Lower leg skin (tissue), 3 donors: ENCODE measurements around the gene POLR2B.

Experiments
- POLR2A ChIP-seq, 2 donors: fragments of 450-650 bp; IDR thresholded peaks; one replicate each; pipeline ENCODE4 v1.6.1; 2016 to 2017; ENCODE audit warnings: antibody characterized with exemption in 2 of 2, mild to moderate bottlenecking in 1 of 2, moderate library complexity in 1 of 2
- TF ChIP-seq, protein P1 (sequence below), 3 donors: fragments of 450-650 bp; IDR thresholded peaks; one replicate each; pipeline ENCODE4 v1.5.1; 2016; ENCODE audit warnings: antibody characterized with exemption in 3 of 3, mild to moderate bottlenecking in 3 of 3, moderate library complexity in 2 of 3

DNA sequence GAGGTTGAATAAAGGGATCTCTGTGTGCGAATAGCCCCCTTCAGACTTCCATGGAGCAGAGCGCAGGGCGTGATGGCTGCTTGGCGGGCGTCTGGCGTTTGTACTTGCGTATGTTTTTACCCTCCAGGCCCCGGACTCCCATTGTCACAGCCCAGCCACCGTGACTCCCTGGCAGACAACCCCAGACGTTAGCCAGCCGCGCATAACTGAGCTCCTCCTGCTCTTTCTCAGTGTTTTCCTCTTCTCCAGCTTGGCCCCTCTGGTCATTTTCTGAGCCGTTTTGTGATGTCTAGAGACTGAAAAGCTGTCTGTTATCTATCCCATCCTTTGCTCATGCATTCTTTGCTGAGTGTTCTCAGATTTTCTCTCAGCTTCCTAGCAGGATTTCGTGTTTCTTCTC, 77.2 kb downstream of the POLR2B start:
- TF ChIP-seq, protein P1, sequence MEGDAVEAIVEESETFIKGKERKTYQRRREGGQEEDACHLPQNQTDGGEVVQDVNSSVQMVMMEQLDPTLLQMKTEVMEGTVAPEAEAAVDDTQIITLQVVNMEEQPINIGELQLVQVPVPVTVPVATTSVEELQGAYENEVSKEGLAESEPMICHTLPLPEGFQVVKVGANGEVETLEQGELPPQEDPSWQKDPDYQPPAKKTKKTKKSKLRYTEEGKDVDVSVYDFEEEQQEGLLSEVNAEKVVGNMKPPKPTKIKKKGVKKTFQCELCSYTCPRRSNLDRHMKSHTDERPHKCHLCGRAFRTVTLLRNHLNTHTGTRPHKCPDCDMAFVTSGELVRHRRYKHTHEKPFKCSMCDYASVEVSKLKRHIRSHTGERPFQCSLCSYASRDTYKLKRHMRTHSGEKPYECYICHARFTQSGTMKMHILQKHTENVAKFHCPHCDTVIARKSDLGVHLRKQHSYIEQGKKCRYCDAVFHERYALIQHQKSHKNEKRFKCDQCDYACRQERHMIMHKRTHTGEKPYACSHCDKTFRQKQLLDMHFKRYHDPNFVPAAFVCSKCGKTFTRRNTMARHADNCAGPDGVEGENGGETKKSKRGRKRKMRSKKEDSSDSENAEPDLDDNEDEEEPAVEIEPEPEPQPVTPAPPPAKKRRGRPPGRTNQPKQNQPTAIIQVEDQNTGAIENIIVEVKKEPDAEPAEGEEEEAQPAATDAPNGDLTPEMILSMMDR (IDR thresholded peaks at IDR 0.05), result no peak
- TF ChIP-seq POLR2A (IDR thresholded peaks at IDR 0.05), result no peak
